NCI-H2196 (cell line): ENCODE data around the gene CDK16.

Experiments
- DNase-seq: peaks from one replicate; lab custom pipeline; 2025; ENCODE audit not compliant: unreplicated experiment; lab: John Stamatoyannopoulos, UW

CDK16 gene

GRCh38 chrX:47226531-47227333 is 8.3 kb downstream of the CDK16 start:
- no peak for DNase-seq

DNA sequence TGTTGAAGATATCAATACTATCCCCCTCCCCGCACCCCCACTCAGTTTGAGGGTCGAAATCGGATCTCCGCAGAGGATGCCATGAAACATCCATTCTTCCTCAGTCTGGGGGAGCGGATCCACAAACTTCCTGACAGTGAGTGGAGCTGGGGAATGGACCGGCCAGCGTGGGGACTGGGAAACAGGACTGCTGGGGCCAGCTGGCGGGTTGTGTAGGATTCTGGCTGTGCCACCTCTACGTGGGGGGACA is 8.8 kb downstream of the CDK16 start:
- no peak for DNase-seq

- no peak for DNase-seq
These were observed 10.2 kb downstream of the CDK16 start for GRCh38 chrX:47228550-47229270.

- no peak for DNase-seq
These were observed 10.9 kb downstream of the CDK16 start for GRCh38 chrX:47229427-47229826.

GRCh38 chrX:47230136-47230868 is 11.8 kb downstream of the CDK16 start:
- DNase-seq, result no peak

DNA sequence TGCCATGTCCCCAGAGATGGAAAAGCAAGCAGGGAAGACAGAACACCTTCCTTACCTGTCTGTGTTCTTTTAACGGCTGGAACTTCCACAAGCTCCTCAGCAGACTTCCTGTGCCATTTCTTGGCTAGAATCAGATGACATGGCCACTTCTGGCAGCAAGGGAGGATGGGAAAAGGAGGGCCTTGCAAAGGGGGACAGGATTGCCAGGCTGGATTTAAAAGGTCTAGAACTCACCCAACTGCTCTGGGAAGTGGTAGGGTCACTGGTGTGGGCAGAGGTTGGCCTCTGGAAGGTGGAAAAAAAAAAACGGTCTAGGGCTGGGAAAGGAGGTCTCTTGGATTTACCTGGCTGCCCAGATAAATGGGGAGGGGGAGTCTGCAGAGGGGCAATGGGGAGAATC is 12.7 kb downstream of the CDK16 start:
- no peak for DNase-seq

DNA sequence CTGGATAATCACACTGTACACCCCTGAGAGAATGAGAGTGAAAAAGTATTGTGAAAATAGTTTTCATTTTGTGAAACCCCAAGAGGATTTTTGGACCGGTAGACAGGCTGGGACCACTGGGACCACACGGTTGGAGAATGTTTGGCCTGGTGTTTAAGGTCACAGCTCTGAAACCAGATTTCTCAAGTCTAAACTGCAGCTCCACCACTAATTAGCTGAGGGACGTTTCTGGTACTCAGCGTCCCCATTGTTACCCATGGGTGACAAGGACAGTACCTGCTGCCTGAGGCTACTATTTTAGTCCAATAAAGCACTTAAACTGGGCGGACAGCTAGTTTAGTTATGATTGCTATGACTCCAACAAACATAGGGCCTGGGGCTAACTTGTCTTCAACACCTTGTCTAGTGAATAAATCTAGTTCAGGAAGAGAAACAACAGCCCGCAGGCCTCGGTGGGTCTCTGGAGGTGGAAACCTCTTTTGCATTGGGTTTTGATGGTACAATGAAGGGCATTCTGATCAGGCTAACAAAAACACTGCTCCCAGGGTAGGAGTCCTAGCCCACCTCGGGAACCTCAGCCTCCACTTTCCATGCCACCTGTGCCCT is 13.8 kb downstream of the CDK16 start:
- DNase-seq, result no peak

- peak; percentile 41 for DNase-seq
These were observed 14.4 kb downstream of the CDK16 start, which contains the start of gene USP11 for GRCh38 chrX:47232803-47233332. Gene USP11, plus strand, starts transcription at chrX:47233009. Its CDS starts 35 bp downstream, at chrX:47233044.

DNA sequence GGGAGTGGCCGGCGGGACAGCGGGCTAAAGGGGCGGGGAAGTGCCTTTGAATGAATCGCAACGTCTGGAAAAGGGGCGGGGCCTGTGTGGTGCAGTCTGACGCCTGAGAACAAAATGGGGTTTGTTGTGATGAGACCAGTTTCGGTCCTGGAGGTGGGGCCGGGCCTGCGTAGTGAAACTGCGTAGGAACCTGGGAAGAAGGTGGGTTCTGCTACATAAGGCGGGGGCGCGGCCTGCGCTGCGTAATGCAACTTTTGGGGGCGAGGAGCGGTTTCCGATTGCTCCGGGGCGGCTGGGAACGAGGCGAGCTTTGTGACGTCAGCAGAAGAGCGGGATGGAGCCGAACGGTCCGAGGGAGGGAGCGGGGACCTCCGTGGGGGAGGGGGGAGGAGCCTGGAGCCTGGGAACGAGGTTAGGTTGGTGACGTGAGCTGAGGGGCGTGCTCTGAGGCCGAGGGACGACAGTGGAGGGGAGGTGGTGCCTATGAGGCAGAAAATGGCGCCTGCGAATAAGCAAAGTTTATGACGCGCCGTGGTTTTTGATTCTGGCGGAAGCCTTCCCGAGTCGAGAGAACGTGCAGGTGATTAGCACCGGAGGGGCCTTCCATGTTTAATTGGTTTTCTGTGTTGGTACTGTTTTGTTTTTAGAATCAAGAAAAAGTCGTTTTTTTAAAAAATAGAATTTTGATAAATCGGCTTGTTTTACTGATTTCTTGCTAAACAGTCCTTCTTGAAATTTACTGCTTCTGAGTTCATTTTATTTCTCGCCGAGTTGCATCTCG is 15.0 kb downstream of the CDK16 start:
- peak; percentile 90 for DNase-seq

DNA sequence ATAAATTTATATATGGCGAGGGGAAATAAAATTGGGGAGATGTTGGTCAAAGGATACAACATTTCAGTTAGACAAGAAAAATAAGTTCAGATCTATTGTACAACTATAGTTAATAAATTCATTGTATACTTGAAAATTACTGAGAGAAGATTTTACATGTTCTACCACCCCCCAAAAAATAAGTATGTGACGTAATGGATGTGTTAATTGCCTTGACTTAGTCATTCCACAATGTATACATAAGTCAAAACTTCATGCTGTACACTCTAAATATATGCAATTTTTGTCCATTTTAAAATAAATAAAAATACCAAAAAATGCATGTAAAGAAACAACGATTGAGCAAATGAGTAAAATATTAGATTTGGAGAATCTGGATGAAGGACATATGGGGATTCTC is 16.1 kb downstream of the CDK16 start:
- DNase-seq, result no peak

DNA sequence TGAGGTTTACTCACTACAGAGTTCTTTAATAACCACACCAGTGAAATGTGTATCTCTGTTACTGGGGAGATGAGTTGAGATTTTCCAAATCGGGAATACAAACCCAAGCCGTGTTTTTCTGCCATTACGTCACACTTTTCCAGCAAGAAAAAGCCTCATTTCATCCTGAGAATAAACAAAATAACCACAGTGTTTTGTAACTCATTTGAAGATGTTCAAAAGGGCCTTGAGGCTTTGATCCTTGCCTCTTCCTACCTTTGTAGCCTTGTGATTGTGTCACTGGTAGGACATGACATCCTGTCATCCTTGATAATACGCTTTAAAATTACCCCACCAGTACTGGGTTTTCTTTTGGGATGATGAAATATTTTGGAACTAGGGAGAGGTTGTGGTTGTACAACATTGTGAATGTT is 17.2 kb downstream of the CDK16 start:
- DNase-seq, result no peak

DNA sequence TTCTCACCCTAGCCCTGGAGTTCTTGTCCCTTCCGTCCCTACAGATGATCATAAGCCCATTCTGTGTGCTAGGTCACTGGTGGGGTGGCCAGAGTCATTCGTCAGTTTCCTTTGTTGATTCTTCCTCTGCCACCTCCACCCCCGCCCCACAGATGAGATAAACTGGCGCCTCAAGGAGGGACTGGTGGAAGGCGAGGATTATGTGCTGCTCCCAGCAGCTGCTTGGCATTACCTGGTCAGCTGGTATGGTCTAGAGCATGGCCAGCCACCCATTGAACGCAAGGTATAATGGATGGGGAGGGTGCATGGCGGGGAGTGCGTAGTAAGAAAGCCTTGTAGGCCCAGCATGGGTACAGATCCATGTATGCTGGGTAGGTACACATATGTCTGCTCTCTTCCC is 20.7 kb downstream of the CDK16 start:
- no peak for DNase-seq

- DNase-seq, result no peak
These were observed 21.5 kb downstream of the CDK16 start for GRCh38 chrX:47239898-47240545.

GRCh38 chrX:47240619-47241018 is 22.1 kb downstream of the CDK16 start:
- DNase-seq, result no peak

- no peak for DNase-seq
These were observed 22.9 kb downstream of the CDK16 start for GRCh38 chrX:47241201-47242011.

DNA sequence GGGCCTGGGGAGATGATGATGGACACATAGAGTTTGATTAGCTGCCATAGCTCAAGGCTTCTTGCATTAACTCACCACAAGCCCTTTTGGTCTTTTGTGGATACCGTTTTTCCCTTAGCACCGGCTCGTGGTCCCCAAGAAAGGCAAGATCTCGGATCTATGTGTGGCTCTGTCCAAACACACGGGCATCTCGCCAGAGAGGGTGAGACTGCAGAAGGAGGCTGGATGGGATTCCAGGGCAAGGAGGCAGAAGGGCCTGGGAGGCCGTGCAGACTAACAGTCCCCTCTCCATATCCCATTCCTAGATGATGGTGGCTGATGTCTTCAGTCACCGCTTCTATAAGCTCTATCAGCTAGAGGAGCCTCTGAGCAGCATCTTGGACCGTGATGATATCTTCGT is 23.8 kb downstream of the CDK16 start:
- no peak for DNase-seq

- DNase-seq, result no peak
These were observed 24.9 kb downstream of the CDK16 start for GRCh38 chrX:47243351-47243750.

GRCh38 chrX:47244676-47245075 is 26.2 kb downstream of the CDK16 start:
- no peak for DNase-seq

- no peak for DNase-seq
These were observed 26.7 kb downstream of the CDK16 start for GRCh38 chrX:47245156-47245555.
